GM18498 (cell line): ENCODE measurements around the gene CATSPER4.

Experiments
- ATAC-seq: cut with Tn5 transposase; IDR thresholded peaks from one replicate; pipeline ENCODE4 v1.9.1; 2021; ENCODE audit warnings: mild to moderate bottlenecking, moderate library complexity; ENCODE audit not compliant: unreplicated experiment

Gene CATSPER4

GRCh38 chr1:26164036-26164860 is 26.2 kb upstream of the CATSPER4 start:
- ATAC-seq: no peak

GRCh38 chr1:26164861-26165842 is 25.2 kb upstream of the CATSPER4 start:
- no peak for ATAC-seq

- no peak for ATAC-seq
Measured at GRCh38 chr1:26166719-26167281, 23.6 kb upstream of the CATSPER4 start.

GRCh38 chr1:26168410-26169197 is 21.8 kb upstream of the CATSPER4 start, which contains the start of gene C1orf232:
TSS of gene C1orf232 (minus strand) at chr1:26168963. CDS start at chr1:26168499, 464 bp downstream.
- ATAC-seq: no peak

DNA sequence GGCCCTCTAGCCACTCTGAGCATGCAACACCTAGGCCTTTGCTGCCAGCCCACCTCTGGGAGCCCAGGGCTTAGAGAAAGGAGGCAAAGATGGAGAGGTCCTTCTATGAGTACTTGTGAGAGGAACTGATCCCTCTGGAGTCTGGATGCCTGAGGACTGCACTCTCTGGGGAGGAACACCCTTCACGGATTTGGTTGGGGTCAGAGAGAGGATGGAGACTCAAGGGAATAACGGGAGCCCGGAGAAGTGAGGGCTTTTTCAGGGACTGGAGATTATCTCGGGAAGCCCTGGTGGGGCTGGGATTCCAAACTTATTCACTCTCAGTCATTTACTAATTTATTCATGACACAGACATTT is 21.2 kb upstream of the CATSPER4 start:
- no peak for ATAC-seq

GRCh38 chr1:26169669-26170471 is 20.5 kb upstream of the CATSPER4 start, which contains the start of gene ZNF593:
TSS of gene ZNF593 (plus strand) at chr1:26169908. CDS start at chr1:26169984, 76 bp downstream.
- peak; percentile 95 for ATAC-seq

DNA sequence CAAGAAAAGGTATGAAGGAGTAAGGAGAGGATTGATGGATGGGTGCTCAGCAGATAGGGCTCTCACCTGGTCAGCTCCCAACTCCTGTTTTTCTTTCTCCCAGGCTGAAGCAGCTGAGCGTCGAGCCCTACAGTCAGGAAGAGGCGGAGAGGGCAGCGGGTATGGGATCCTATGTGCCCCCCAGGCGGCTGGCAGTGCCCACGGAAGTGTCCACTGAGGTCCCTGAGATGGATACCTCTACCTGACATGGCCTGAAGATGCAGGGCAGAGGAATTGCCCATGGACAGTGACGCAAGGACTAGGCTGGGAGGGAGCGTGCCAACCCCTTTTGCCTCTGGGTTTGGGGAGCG is 20.0 kb upstream of the CATSPER4 start:
- ATAC-seq: no peak

DNA sequence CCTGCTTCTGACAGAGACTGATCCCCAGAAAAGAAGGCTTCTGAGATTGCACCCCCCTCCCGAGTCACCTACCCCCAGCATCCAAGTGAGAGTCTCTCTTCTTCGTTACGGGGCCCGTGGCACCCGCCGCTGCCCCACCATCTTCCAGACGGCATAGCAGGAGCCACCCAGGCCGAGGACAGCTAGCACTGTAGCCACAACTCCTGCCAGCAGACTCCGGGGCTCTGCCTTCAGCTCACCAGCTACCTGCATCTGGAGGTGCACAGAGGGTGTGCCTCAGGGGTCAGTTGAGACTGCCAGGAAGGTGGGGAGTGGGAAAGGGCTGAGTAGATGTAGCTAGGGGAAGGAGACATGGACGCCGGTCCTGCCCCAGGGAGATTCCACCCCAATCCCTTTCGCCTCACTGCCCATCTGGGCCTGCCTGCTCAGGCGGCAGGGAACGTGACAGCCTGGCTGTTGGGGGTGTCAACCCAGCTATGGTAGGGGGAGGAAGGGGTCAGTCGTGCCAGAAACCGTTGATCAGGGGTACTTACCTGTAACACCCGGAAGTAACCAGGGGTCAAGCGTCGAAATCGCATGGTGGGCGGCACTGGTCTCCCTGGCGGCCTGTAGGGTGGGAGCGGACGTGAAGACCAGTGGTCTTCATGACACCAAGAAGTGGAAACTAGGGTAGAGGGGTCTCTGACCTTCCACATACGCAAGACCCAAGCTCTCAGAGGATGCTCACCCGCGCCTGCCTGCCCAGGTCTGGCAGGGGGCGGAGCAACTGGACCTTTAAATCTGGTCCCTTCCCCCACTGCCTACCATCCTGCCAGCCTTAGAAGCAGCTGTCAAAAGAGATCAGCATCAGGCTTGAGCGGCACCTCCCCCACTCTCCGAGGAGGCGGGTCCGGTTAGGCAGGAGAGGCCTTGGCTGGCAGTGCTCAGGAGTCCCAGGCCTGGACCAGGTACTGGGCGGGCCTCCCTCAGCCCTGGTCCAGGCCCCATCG is 19.0 kb upstream of the CATSPER4 start, which contains the start of gene ZNF593OS:
TSS of gene ZNF593OS (minus strand) at position 749 of the 989 bp plus-strand sequence. CDS start at position 578, 171 bp downstream.
- no peak for ATAC-seq

- ATAC-seq: no peak
Measured at GRCh38 chr1:26175346-26175745, 15.1 kb upstream of the CATSPER4 start.

DNA sequence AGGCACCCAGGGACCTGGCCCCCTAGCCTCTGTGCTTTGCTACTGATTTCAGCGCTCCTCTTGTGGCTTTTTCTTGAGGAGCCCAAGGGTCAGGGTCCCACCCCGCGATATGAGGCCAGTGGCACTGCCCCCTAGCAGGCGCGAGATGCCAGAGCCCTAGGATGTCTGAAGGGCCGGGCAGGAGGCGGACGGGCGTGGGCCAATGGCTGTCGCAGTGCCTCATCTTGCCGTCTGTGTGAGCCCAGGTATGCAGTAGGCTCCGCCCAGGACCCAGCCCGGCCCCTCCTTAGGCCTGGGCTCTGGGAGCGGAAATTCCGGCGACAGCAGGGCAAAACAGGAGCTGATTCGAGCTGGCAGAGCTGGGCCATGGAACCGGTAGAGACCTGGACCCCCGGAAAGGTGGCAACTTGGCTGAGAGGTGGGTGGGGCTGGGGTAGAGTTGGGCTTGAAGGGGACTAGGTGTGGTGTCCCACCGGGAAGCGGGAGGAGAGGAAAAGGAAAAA is 13.2 kb upstream of the CATSPER4 start, which contains the start of gene CNKSR1:
TSS of gene CNKSR1 (plus strand) at position 310 of the 503 bp plus-strand sequence. CDS start at position 367, 57 bp downstream.
- ATAC-seq: no peak

DNA sequence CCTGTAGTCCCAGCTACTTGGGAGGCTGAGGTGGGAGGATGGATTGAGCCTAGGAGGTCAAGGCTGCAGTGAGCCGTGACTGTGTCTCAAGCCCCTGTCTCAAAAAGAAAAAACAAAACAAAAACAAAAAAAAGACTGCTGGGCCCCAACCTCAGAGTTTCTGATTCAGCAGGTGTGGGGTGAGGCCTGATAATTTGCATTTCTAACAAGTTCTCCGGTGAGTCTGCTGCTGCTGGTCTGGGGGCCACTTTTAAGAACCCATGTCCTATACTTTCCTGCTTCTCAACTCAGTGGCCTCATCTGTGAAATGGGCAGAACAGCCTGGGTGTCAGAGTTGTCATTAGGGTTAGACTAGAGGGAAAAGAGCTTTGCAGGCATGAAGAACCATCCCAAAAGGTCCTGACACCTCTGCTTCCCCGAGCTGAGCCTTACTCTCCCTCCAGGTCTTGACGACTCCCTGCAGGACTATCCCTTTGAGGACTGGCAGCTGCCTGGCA is 10.3 kb upstream of the CATSPER4 start:
- no peak for ATAC-seq

GRCh38 chr1:26181586-26182382 is 8.6 kb upstream of the CATSPER4 start:
- ATAC-seq: no peak

DNA sequence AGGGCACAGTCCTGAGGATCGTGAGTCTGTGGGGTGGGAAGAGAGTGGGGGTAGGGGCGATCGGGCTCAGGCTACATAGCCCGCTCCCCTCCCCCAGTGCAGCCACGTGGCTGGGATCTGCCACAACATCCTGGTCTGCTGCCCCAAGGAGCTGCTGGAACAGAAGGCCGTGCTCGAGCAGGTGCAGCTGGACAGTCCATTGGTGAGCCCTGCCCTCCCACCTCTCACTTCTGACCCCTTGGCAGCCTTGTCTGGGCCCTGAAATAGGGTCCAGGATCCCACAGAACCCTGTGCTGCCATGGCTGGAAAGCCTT is 8.1 kb upstream of the CATSPER4 start:
- no peak for ATAC-seq

DNA sequence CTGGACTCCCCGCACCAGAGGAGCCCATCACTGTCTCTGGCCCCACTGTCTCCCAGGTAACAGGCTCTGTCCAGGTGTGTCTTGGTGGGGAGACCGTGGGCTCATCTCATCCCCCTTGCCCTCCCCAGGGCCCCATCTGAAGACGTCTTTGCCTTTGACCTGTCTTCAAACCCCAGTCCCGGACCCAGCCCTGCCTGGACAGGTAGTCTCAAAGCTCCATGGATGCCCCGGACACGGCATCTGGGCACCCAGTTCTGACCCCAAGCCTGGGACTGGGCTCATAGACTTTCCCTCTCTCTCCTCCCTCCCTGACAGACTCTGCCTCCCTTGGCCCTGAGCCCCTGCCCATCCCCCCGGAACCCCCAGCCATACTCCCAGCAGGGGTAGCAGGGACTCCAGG is 6.3 kb upstream of the CATSPER4 start:
- no peak for ATAC-seq

GRCh38 chr1:26184883-26185282 is 5.5 kb upstream of the CATSPER4 start:
- no peak for ATAC-seq

GRCh38 chr1:26187882-26188281 is 2.5 kb upstream of the CATSPER4 start:
- no peak for ATAC-seq

GRCh38 chr1:26188477-26188876 is 1.9 kb upstream of the CATSPER4 start:
- ATAC-seq: no peak
